NCI-H146 (cell line): ENCODE measurements around the gene EEF1A2.
A peak's percentile ranks its signal among the peaks of the same experiment; 100 is the strongest.

Experiments used
- DNase-seq: peaks from one replicate; lab custom pipeline; 2025; lab: John Stamatoyannopoulos, UW

The EEF1A2 gene

DNA sequence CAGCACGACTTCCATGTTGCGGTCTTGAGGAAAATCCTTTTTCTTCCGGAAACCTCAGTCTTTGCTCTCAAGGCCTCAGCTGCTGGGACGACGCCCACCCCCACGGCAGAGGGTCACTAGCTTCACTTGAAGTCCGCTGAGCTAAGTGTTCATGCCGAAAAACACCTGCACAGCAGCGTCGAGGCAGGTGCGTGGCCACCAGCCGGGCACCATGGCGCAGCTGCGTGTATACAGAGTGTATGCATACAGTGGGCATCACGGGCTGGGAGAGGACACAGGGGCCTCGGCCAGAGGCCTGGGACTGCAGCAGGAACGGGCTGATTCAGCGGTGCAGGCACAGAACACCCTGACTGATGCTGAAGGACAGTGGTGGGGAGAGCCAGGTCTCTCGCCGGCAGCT lies 46.5 kb downstream of the EEF1A2 start:
- no peak for DNase-seq

DNA sequence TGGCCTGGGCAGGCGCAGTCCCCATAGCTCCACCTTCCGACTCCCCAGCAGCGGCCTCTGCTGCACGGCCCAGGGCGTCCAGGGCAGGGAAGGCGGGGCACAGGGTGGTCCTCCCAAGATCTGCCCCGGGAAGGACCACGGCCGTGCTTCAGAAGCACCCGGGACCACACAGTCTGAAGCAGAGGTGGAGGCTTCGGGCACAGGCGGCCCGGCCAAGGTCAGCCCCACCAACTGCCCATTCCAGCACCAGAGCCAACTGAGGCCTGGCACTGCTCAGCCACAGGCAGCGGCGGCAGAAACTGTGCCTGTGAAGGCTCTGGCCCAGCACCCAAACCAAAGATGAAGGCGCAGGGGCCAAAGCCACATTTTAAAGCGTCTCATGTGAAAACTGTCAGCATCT lies 47.1 kb downstream of the EEF1A2 start:
- DNase-seq: no peak

DNA sequence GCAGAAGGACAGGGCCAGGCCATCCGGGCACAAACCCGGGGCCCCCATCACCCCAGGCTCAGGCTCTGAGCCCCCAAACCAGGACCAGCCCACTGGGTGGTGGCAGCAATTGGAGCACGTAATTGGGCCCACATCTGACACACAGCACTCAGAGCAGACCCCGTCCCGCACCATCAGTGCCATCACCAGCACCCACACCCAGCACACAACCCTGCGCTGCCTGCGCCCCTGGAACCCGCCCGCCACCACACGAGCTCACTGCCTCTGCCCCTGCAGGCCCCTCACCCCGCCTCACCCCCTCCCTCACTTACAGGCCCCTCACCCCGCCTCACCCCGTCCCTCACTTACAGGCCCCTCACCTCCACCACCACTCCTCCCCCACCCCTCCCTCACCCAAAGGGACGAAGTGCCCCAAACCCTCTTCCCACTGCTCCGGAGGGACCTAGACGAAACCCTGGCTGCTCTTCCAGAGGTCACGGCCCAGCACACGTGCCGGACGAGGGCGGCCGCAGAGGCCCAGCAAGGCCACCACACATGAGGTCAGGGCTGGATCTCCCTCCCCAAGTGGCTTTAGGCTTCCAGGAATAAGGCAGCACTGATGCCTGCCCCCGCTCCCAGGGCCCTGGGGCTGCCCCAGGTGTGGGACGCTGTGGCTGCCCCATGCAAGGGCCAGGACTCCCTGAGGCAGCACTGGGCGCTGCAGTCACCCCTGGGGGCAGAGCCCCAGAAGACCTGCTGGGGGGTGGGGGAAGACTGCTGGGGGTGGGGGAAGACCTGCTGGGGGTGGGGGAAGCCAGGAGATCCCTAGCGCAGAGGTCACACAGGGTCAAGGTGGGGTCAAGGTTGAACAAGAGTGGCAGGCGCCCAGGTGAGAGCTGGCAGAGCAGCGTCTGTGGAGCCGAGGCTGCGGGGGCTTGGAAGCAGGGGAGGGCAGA lies 48.8 kb downstream of the EEF1A2 start:
- DNase-seq: no peak

DNA sequence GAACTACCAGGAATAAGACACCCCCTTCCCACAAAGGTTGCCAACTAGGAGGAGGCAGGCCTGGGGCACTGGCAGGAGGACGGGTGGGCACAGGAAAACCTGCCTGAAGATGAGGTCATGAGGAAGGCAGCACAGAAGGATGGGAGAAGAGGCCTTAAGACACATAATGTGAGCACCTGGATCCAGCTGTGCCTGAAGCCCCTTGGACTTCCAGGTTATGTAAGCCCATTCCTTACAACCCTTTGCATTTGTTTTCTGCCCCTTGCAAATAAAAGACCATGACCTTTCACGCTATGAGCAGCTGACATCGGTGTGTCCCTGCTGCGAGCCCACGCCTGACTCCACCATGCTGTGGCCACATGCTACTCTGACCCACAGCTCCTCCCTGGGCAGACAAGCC lies 49.9 kb downstream of the EEF1A2 start:
- no peak for DNase-seq

DNA sequence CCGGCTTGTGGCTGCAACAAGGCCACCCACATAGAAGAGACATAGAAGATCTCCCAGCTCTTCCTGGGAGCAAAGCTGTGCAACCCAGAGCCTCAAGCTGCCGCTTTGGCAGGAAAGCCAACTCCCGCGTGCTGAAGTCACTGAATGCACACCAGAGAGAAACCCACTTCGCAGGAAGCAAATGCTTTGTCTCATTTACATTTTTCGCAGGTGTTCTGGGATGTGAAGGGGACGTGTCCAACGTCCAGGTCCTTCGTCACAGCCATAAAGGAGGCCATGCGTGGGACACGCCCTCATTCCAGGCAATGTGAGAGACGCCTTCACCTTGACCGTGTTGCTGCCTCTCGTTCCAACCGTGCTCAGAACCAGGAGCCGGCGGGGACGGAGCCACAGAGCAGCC lies 50.9 kb downstream of the EEF1A2 start:
- no peak for DNase-seq

DNA sequence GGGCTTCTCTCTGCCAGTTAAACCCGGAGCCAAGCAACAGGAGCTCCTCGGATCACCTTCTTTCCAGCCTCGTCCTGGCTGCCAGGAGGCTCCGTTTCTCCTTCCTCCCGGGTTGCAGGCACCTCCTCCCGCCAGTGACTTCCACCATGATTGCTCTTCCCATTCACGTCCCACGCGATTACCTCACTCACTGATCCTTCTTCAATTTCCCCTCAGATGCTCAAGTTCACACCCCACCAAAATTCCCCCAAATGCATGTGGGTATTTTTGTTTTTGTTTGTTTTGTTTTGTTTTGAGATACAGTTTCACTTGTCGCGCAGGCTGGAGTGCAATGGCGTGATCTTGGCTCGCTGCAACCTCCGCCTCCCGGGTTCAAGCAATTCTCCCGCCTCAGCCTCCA lies 51.6 kb downstream of the EEF1A2 start:
- no peak for DNase-seq

DNA sequence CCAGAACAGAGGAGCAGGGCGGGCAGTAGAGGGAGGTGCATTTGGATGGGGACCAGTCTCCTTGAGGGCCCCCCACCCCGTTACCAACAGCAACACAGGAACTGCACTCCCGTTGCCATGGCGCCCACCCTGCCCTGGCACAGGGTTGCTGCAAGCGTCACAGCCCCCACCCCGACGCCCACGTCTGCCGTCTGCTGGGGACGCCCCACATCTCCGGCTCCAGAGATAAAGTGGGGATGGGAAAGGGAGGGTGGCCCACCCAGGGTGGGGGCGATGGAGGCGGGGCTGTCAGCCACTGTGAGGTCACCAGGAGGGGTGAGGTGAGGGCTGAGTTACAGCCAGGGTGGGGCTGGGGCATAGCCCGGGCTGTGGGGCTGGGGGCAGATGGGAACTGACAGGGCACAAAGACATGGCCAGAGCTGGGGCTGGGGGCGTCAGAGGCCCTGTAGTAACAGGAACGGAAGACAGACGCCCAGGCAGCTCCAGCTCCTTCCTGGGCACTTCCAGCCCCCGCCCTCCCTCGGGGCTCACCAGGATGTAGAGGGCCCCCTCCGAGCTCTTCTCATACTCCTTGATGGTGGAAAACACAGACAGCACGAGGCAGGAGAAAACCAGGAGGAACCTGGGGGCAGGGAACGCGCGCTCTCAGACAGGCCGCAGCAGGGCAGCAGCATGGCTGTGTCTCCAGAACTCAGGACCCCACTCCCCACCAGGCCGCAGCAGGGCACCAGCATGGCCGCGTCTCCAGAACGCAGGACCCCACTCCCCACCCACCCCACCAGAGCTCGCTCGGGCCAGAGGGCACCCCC lies 52.5 kb downstream of the EEF1A2 start:
- no peak for DNase-seq

DNA sequence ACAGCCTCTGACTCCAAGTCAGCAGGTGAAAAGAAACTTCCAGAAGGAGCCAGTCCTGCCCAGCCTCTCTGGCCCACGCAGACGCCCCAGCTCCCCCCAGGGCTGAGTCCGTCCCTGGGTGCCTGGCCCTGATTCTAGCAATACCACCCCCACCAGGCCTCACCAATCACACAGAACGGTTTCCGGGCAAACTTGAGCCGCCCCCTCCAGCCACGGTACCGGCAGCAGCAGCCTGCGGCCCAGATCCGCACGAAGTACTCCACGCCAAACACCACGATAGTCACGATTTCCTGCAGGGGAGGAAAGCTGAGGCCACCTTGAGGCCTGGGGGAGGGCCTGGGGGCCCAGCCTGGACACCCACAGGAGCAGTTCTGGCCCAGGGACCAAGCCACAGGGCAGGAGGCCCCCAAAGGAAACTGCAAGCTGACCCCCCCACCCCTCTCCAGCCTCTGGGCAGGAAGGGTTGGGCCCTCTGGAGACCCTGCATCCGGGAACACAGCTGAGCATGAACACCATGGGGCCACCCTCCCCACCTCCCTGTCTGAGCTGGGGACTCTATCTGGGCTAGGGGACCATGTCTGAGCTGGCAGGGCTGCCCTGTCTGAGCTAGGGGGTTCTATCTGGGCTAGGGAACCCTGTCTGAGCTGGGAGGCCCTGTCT lies 53.7 kb downstream of the EEF1A2 start:
- DNase-seq: no peak

DNA sequence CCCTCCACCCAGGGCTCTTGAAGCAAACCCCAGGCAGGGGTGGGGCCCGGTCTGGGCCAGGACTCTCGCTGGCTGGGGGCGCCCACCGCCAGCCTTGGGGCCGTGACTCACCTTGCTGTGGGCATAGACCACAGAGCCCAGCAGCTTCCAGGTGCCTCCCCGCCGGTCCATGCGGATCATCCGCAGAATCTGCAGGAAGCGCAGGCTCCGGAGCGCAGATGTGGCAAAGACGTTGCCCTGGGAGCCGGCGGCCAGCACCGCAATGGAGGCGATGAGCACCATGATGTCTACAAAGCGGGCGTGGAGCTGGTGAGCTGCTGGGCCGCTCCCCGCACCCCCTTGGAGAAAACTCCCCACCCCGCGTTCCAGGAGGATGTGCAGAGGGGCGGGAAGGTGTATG lies 54.3 kb downstream of the EEF1A2 start:
- no peak for DNase-seq

DNA sequence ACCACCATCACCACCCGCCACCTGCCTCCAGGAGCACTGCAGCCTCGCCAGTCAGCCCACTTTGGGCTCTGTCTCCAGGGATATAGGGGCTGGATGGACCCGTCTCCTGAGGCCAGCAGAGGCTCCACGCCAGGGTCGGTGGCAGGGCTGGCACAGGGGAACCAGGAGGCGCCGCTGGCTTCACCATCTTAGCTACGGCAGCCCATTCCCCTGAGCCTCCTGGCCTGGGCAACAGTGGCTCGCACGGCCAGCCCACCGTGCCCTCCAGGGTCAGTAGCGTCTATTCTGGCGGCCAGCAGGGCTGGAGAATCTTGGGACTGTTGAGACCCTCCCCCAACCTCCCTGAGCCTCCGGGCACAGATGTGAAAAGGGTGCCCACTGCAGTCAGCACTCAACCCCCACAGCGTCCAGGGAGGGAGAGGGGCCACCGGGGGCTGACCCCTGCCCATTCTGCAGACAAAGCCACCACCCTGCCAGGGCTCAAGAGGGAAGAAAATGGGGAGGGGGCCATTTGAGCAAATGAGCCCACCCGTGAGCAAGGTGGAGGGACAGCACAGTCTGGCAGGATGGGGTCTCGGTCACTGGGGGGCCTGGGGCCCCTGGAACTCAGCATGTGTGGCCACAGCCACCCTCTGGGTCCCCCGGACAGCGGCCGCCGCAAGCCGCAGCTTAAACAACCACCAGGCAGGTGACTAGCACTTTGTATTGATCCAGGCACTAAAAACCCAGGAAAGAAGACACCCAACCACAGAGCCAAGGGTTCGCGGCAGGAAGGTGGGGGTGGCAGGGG lies 55.1 kb downstream of the EEF1A2 start:
- DNase-seq: no peak

DNA sequence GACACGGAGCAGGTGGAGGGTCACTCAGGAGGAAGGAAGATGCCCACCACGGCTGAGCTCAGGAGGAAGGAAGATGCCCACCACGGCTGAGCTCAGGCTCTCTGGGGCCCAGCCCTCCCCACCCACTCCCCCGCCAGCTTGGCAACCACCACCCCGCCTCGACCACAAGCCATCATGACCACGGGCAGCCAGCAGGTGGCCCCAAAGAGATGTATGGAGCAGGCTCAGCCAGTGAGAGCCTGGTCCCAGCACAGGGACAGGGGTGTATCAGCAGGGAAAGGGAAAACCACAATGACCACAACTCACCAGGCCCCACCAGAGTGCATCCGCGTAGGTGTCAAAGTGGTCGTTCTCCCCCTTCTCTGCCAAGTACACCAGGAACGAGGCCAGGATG lies 56.8 kb downstream of the EEF1A2 start:
- peak; percentile 75 for DNase-seq

DNA sequence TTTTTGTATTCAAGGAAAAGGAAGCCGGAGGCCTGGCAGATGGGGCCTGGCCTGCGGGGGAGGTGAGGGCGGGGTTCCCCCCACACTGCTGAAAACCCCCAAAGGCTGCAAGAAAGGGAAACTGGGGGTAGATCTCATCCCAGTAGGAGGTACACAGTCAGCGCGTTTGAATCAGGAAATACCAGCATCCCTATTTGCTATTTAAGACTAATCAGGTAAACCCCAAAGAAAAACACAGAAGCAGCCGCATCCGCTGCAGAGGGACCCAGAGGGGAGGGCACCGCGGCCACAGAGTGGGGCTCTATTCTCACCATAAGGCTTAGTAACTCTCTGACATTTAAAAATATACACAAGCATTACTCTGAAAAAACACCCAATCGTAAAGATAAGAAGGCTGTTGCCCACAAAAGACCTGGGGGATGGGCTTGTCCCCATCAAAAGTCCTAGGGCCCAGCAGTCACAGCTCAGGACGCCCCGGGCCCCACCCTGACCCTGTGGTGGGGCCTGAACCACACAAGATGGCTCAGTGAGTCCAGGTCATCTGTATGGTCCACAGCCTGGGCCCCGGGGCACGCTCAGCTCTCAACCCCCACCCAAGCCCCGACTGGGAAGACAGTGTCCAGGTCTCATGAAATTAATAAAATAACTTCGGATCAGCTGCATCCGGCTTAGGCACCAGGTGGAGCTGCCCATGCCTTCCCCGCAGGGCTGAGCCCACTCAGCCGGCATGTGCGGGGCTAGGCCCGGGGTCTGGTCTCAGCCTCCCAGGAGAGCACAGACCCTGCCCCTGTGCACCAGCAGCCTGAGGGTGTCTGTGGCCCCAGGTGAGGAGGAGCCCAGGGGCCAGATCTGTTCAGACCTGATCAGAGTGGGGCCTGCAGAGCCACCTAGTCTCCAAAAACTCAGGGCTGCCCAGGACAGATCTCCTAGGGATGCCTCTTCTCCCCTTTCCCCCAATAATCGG lies 57.5 kb downstream of the EEF1A2 start:
- no peak for DNase-seq

DNA sequence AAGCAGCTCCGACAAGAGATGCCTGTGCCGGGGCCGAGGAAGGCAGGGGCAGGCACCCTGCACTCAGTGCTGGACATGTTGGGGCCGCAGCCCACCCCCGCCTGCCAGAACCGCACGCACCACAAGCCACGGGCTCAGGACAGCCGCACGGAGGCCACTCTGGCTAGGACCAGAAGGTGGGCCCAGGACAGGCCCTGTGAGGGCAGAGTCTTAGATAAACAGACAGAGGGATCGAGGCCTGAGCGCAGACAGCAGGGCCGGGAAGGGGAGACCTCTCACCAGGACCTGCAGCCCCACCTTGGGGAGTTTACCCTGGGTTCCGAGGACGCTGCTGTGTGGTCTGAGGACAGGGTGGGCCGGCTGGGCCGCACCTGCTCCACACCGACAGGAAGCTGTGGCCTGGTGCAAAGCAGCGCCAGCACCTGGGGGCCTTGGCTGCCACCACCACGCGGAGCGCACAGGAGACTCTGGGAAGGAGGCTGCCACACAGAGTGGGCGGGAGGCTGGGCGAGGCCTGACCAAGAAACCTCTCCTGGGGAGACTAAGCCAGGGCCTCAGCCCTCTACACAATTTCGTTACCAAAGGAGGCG lies 58.4 kb downstream of the EEF1A2 start:
- DNase-seq: no peak

DNA sequence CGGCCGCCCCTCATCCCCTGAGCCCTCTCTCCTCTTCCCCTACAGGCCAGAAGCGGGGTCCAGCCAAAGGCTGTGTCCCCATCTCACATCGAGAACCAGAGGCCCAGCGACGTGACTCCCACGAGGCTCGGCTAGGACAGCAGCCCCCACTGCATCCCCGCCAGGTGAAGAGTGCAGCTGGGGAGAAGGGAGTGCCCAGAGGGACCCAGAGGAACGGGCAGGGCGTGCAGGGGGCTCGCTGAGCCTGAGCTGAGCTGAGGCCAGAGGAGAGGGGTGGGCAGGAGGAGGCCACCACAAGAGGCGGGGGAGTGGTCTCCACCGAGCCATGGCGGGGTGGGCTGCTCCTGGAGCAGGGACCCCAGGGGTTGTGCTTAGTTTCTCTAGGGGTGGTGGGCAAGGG lies 59.0 kb downstream of the EEF1A2 start:
- DNase-seq: no peak

DNA sequence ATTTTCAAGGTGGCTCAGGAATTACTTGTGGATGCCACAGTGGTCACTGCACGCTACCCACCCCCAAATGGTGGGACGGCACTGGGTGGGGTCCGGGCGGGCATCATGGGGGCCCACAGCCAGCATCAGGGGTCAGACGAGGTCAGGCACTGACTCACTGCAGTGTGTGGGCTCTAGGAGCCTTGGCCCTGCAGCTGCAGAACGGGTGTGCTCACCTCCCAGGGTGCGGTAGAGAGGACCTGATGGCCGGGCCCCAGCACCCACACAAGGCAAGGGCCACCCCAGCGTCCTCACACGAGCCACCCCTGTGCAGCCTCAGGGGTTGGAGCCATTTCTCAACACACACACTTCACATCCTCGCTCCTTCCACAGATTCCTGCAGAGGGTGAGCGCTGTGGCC lies 60.8 kb downstream of the EEF1A2 start:
- no peak for DNase-seq
